ENCODE measurements around the gene CBFA2T2. TPM values are rescaled to one million over a fixed set of nuclear protein-coding genes. Genes with fewer than 3 reads are reported as not detected.

Gene CBFA2T2
- total and polyA plus RNA-seq, 2 of the 4 experiments (the other 2 are of a cell fraction) = 3.8 to 6.2 TPM

- TF ChIP-seq, protein P1, sequence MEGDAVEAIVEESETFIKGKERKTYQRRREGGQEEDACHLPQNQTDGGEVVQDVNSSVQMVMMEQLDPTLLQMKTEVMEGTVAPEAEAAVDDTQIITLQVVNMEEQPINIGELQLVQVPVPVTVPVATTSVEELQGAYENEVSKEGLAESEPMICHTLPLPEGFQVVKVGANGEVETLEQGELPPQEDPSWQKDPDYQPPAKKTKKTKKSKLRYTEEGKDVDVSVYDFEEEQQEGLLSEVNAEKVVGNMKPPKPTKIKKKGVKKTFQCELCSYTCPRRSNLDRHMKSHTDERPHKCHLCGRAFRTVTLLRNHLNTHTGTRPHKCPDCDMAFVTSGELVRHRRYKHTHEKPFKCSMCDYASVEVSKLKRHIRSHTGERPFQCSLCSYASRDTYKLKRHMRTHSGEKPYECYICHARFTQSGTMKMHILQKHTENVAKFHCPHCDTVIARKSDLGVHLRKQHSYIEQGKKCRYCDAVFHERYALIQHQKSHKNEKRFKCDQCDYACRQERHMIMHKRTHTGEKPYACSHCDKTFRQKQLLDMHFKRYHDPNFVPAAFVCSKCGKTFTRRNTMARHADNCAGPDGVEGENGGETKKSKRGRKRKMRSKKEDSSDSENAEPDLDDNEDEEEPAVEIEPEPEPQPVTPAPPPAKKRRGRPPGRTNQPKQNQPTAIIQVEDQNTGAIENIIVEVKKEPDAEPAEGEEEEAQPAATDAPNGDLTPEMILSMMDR (conservative IDR thresholded peaks at IDR 0.05; ENCODE audit: low read depth, low read length) = no peak
- TF ChIP-seq SMC3 (IDR thresholded peaks at IDR 0.05; ENCODE audit: low read depth, low read length) (no peak), CEBPB (IDR thresholded peaks at IDR 0.05; ENCODE audit: low read depth, low read length) (no peak), RAD21 (IDR thresholded peaks at IDR 0.05; ENCODE audit: low read length) (no peak)
These were observed 47.5 kb upstream of the CBFA2T2 start (continued) for GRCh38 chr20:33442136-33443005.

Measured in IMR-90 (cell line).